ENCODE measurements around the gene KIF21A.

KIF21A gene

DNA sequence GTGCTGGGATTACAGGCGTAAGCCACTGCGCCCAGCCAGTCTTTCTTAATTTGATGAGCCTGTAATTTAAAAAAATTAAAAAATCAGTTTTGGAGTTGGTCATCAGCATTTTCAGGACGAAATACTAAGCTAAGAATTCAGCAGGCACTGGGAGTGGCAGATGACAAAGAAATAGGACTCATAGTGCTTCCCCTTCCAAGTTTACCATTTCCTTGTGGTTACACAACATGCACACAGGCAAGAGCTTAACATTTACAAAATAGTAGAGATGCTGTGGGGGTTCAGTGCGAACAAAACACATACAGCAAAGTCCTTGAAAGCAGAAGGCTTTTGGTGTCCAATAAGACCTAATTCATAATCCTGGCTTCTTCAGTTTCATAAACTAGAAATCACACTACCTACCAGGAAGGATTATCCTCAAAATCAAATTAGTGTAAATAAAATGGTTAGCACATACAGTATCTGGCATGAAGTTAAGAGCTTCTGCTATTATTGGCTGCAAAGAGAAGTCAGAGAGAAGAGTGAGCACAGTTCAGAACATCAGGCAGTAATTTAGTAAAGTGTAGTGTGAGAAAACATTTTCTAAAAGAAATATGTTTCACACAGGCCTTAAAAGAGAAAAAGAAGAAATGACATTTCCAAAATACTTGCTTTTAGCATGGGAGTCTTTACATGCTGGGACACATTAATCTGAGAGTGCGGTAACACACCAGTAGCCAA, 22.2 kb upstream of the KIF21A start:
- no peak for TF ChIP-seq EP300 (IDR thresholded peaks at IDR 0.05; ENCODE audit: borderline replicate concordance)
- TF ChIP-seq, protein P1, sequence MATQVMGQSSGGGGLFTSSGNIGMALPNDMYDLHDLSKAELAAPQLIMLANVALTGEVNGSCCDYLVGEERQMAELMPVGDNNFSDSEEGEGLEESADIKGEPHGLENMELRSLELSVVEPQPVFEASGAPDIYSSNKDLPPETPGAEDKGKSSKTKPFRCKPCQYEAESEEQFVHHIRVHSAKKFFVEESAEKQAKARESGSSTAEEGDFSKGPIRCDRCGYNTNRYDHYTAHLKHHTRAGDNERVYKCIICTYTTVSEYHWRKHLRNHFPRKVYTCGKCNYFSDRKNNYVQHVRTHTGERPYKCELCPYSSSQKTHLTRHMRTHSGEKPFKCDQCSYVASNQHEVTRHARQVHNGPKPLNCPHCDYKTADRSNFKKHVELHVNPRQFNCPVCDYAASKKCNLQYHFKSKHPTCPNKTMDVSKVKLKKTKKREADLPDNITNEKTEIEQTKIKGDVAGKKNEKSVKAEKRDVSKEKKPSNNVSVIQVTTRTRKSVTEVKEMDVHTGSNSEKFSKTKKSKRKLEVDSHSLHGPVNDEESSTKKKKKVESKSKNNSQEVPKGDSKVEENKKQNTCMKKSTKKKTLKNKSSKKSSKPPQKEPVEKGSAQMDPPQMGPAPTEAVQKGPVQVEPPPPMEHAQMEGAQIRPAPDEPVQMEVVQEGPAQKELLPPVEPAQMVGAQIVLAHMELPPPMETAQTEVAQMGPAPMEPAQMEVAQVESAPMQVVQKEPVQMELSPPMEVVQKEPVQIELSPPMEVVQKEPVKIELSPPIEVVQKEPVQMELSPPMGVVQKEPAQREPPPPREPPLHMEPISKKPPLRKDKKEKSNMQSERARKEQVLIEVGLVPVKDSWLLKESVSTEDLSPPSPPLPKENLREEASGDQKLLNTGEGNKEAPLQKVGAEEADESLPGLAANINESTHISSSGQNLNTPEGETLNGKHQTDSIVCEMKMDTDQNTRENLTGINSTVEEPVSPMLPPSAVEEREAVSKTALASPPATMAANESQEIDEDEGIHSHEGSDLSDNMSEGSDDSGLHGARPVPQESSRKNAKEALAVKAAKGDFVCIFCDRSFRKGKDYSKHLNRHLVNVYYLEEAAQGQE (IDR thresholded peaks at IDR 0.05; ENCODE audit: low read depth): no peak
- no peak for TF ChIP-seq RAD21 (IDR thresholded peaks at IDR 0.05; ENCODE audit: low read depth)
- TF ChIP-seq EGR1 (IDR thresholded peaks at IDR 0.05): no peak
- TF ChIP-seq NFIC (IDR thresholded peaks at IDR 0.05): no peak
- no peak for TF ChIP-seq ZBTB7A (IDR thresholded peaks at IDR 0.05; ENCODE audit: low read depth)
- no peak for TF ChIP-seq CREB1 (IDR thresholded peaks at IDR 0.05; ENCODE audit: low read depth)
- TF ChIP-seq, protein P2, sequence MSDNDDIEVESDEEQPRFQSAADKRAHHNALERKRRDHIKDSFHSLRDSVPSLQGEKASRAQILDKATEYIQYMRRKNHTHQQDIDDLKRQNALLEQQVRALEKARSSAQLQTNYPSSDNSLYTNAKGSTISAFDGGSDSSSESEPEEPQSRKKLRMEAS (IDR thresholded peaks at IDR 0.05): no peak
- no peak for TF ChIP-seq TCF12 (IDR thresholded peaks at IDR 0.05; ENCODE audit: low read depth)
- no peak for TF ChIP-seq CEBPB (IDR thresholded peaks at IDR 0.05)
- TF ChIP-seq TEAD4 (IDR thresholded peaks at IDR 0.05): no peak

DNA sequence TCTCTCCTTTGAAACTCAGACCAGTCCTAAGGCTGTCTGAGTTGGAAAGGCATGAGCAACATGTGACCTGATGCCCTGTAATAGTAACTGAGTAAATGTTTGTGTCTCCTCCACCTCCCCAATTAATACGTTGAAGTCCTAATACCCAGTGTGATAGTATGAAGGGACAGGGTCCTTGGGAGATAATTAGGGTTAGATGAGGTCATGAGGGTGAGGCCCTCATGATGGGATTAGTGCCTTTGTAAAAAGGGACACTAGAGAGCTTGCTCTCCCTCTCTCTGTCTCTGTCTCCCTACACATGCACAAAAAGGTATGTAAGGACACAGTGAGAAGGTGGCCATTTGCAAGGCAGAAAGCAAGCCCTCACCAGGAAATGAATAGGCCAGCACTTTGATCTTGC, 18.1 kb upstream of the KIF21A start:
- TF ChIP-seq EGR1 (IDR thresholded peaks at IDR 0.05): no peak
- TF ChIP-seq EP300 (IDR thresholded peaks at IDR 0.05; ENCODE audit: borderline replicate concordance): no peak
- TF ChIP-seq TAF1 (IDR thresholded peaks at IDR 0.05; ENCODE audit: low read depth): no peak
- TF ChIP-seq, protein P2 (IDR thresholded peaks at IDR 0.05): no peak
- no peak for TF ChIP-seq FOXM1 (IDR thresholded peaks at IDR 0.05; ENCODE audit: borderline replicate concordance, low read depth)
- TF ChIP-seq CREB1 (IDR thresholded peaks at IDR 0.05; ENCODE audit: low read depth): no peak
- TF ChIP-seq TCF12 (IDR thresholded peaks at IDR 0.05; ENCODE audit: low read depth): no peak
- TF ChIP-seq NFIC (IDR thresholded peaks at IDR 0.05): no peak
- TF ChIP-seq CEBPB (IDR thresholded peaks at IDR 0.05): no peak
- TF ChIP-seq, protein P3, sequence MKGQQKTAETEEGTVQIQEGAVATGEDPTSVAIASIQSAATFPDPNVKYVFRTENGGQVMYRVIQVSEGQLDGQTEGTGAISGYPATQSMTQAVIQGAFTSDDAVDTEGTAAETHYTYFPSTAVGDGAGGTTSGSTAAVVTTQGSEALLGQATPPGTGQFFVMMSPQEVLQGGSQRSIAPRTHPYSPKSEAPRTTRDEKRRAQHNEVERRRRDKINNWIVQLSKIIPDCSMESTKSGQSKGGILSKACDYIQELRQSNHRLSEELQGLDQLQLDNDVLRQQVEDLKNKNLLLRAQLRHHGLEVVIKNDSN (IDR thresholded peaks at IDR 0.05): no peak
- no peak for TF ChIP-seq TEAD4 (IDR thresholded peaks at IDR 0.05)
- TF ChIP-seq, protein P1 (IDR thresholded peaks at IDR 0.05; ENCODE audit: low read depth): no peak
- no peak for TF ChIP-seq RAD21 (IDR thresholded peaks at IDR 0.05; ENCODE audit: low read depth)
- TF ChIP-seq YY1 (IDR thresholded peaks at IDR 0.05; ENCODE audit: low read depth): no peak
- TF ChIP-seq ZBTB7A (IDR thresholded peaks at IDR 0.05; ENCODE audit: low read depth): no peak

DNA sequence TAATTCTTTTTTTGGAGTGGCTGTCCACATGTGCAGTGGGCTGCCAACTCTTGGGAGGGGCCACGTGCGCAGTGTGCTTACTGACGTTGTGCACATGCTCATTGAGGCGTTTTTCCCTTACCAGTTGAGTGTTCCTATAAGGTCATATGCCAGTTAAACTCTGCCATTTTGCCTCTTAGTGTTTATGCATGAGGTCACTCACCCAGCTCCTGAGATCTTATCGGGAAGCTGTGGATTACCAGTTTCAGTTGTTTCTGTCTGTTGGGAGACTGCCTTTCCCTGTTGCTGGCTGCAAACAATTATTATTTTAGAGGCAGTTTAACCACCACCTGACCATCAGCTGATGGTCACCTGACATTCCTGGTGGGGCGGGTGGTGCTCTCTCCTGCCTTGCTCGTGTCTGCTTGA, 16.1 kb upstream of the KIF21A start:
- TF ChIP-seq FOXM1 (IDR thresholded peaks at IDR 0.05; ENCODE audit: borderline replicate concordance, low read depth) (no peak), CEBPB (IDR thresholded peaks at IDR 0.05) (no peak), EP300 (IDR thresholded peaks at IDR 0.05; ENCODE audit: borderline replicate concordance) (no peak), CREB1 (IDR thresholded peaks at IDR 0.05; ENCODE audit: low read depth) (no peak), NFIC (IDR thresholded peaks at IDR 0.05) (no peak)

DNA sequence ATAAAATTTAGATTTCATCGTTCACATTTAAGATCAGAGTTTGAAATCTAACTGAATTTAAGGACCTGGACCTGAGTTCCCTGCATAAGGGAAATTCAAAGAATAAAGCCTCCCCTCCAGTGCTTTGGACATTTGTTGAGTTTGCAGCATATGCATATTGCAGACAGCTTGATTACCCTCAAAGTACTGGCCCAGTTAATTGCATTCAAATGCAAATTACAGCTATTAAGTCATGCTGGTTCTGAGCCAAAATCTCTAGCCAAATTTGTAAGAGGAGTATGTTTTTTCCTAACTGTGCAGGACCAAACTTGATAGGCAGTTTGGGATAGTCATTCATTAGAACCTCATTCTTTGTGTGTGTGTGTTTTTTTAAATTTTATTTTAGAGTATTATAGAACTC, 9.1 kb upstream of the KIF21A start:
- TF ChIP-seq, protein P2 (IDR thresholded peaks at IDR 0.05): no peak
- TF ChIP-seq ZBTB7A (IDR thresholded peaks at IDR 0.05; ENCODE audit: low read depth): no peak
- no peak for TF ChIP-seq TEAD4 (IDR thresholded peaks at IDR 0.05)
- TF ChIP-seq, protein P3 (IDR thresholded peaks at IDR 0.05): no peak
- no peak for TF ChIP-seq NFIC (IDR thresholded peaks at IDR 0.05)
- TF ChIP-seq RAD21 (IDR thresholded peaks at IDR 0.05; ENCODE audit: low read depth): no peak
- TF ChIP-seq EP300 (IDR thresholded peaks at IDR 0.05; ENCODE audit: borderline replicate concordance): no peak

DNA sequence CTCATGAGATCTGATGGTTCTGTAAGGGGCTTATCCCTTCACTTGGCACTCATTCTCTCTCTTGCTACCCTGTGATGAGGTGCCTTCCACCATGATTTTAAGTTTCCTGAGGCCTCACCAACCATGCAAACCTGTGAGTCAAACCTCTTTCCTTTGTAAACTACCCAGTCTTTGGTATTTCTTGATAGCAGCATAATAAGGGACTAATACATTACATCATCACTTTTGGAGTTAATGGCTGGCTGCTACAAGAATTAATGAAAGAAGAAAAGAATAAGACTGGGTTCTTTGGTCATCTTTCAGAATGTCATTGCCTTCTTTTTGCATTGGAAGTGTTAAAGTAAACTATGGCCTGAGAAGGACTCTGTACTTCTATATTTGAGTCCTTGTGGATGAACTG, 5.1 kb upstream of the KIF21A start:
- TF ChIP-seq ZBTB7A (IDR thresholded peaks at IDR 0.05; ENCODE audit: low read depth): no peak
- TF ChIP-seq EP300 (IDR thresholded peaks at IDR 0.05; ENCODE audit: borderline replicate concordance): no peak
- TF ChIP-seq, protein P2 (IDR thresholded peaks at IDR 0.05): no peak
- TF ChIP-seq YY1 (IDR thresholded peaks at IDR 0.05; ENCODE audit: low read depth): no peak
- no peak for TF ChIP-seq FOXM1 (IDR thresholded peaks at IDR 0.05; ENCODE audit: borderline replicate concordance, low read depth)
- TF ChIP-seq CREB1 (IDR thresholded peaks at IDR 0.05; ENCODE audit: low read depth): no peak
- TF ChIP-seq, protein P1 (IDR thresholded peaks at IDR 0.05; ENCODE audit: low read depth): no peak
- TF ChIP-seq, protein P3 (IDR thresholded peaks at IDR 0.05): no peak
- TF ChIP-seq CEBPB (IDR thresholded peaks at IDR 0.05): no peak
- no peak for TF ChIP-seq RAD21 (IDR thresholded peaks at IDR 0.05; ENCODE audit: low read depth)
- no peak for TF ChIP-seq TCF12 (IDR thresholded peaks at IDR 0.05; ENCODE audit: low read depth)
- TF ChIP-seq TEAD4 (IDR thresholded peaks at IDR 0.05): no peak
- TF ChIP-seq TAF1 (IDR thresholded peaks at IDR 0.05; ENCODE audit: low read depth): no peak
- no peak for TF ChIP-seq EGR1 (IDR thresholded peaks at IDR 0.05)
- TF ChIP-seq NFIC (IDR thresholded peaks at IDR 0.05): no peak

Measured in Ishikawa (cell line).